GM15510 (cell line): Measurements from ENCODE around the gene TET2.
A peak's percentile ranks its signal among the peaks of the same experiment; 100 is the strongest.

Experiments used
- POLR2A ChIP-seq: IDR thresholded peaks from 3 replicates; pipeline ENCODE4 v1.6.1; 2011; ENCODE audit warnings: borderline replicate concordance; ENCODE audit not compliant: insufficient read length; ENCODE audit errors: extremely low read depth

TET2 gene

DNA sequence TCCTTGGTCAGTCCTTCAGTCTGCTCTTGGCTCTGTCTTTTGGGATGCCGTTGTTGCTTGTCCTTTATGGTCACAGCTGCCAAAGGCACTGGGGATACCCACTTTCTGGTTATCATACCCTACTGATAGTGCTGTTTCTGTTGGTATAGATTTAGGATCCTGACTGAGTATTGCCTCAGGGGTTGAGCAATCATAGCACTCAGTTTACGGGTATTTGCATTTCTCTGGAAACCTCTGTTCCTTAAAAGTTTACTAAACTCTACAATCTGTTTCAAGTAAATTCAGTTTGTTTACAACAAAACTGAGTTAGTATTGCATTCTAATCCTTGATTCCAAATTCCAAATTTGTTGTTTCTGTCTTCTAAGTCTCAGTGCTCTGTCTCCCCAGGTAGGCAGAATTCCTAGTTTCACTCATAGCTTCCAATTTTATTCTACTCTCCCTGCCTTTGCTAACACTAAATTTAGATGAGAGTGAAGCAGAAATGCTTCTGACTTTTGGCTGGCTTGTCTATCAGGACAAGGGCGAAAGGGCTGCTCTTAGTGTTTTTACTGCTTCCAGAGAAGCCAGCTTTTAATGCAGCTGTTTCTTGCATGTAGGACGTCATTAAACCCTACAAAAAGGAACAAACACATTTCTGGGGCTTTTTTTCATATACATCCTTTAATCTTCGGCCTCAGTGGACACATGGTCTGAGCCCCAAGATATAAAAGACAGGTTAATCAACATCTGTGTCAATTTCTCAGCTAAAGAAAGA is 17.2 kb upstream of the TET2 start:
- no peak for TF ChIP-seq POLR2A

GRCh38 chr4:105130945-105131344 is 15.7 kb upstream of the TET2 start:
- TF ChIP-seq POLR2A: no peak

DNA sequence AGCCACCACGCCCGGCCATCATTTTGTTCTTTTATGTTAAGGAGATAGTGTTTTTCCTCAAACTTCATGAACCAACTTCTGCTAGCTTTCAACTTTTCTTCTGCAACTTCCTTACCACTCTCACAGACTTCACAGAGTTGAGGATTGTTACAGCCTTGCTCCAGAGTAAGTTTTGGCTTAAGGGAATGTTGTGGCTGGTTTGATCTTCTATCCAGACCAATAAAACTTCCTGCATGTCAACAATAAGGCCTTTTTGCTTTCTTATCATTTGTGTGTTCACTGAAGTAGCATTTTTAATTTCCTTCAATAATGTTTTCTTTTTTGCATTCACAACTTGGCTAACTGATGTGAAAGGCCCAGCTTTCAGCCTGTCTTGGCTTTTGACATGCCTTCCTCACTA is 12.7 kb upstream of the TET2 start:
- no peak for TF ChIP-seq POLR2A

- no peak for TF ChIP-seq POLR2A
Observed at GRCh38 chr4:105135785-105136184, 10.9 kb upstream of the TET2 start.

- no peak for TF ChIP-seq POLR2A
Observed at GRCh38 chr4:105137121-105137875, 9.4 kb upstream of the TET2 start.

DNA sequence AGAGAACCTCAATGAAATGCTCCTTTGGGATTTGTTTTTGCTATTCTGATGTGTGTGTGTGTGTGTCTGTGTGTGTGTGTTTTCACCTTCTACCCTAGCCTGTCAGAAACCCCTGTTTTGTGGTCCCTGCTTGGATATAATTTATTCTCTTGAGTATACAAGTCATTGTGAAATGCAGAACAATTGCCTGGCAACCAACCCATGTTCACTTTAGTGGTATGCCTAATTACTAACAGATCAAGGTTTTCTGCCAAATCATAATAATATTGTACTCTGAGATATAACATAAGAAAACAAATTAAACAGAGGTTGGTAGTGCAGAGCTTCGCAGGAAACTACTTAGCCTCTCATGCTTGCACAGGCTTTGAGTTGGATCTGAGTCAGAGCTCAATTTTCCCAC is 7.0 kb upstream of the TET2 start:
- TF ChIP-seq POLR2A: no peak

DNA sequence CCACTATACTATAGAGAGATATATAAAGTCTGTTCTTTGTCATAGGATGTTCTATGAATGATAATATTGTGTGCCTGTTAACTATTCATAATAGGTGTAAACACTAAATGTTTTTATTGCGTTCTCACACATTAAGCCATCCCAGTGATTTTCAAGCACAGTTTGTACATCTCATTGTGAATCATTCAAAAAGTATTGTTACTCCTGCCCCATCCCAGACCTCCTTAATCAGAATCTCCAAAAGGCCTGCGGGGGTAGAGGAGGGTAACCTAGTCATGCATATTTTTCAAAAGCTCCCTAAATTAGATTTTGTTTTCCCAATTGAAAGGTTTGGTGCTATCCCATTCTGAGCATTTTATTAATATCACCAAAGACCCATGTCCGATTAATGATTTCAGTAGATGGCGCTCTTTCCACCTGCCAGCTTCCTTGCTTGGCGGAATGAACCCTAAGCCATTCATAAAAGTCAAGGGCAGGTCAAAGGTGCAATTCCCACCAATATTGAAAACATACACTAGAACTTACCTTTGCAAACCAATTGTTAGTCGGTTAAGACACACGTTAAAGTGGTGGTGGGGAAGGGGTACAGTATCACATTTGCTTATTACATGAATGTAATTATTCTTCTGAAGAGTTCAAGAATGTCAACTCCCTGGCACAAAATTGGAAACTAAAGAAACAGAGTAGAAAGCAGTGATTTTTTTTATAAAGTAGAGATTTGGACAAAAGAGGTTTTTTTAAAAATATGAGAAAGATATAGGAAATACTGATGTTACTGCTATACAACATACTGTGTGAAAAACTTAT is 5.8 kb upstream of the TET2 start:
- no peak for TF ChIP-seq POLR2A

GRCh38 chr4:105145156-105145902 is 1.3 kb upstream of the TET2 start:
- no peak for TF ChIP-seq POLR2A

DNA sequence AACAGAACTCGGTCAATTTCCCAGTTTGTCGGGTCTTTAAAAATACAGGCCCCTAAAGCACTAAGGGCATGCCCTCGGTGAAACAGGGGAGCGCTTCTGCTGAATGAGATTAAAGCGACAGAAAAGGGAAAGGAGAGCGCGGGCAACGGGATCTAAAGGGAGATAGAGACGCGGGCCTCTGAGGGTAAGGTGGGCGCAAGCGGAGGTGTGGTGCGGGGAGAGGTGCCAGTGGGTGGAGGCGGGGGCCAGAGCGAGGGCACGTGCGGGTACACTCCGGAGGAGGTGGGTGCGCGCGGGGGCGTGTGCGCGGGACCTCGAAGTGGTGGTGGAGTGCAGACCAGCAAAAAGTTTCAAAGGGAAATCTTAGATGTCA is 787 bp upstream of the TET2 start:
- TF ChIP-seq POLR2A: no peak

- TF ChIP-seq POLR2A: no peak
Observed at GRCh38 chr4:105147016-105147552, 408 bp downstream of the TET2 start.

GRCh38 chr4:105147553-105148161 is 981 bp downstream of the TET2 start:
- TF ChIP-seq POLR2A: peak; percentile 19

GRCh38 chr4:105148356-105148755 is 1.7 kb downstream of the TET2 start:
- TF ChIP-seq POLR2A: no peak

DNA sequence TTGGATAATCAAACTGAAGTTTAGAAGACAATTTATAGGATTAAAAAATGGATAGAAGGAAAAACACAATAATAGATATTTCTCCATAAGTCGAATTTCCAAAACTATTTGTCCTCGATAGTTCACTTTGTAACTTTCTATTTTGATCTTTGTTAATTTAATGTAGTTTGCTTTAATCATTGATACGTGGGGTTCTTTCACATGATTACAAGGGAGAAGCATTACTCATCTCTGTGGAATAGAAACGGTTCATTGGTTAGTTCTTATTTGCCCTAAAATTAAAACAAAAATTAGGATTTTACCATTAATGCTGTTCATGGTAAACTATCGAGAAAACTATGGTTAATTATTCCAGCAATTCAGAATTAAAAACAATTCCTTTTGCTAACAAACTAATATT is 2.1 kb downstream of the TET2 start:
- TF ChIP-seq POLR2A: no peak

DNA sequence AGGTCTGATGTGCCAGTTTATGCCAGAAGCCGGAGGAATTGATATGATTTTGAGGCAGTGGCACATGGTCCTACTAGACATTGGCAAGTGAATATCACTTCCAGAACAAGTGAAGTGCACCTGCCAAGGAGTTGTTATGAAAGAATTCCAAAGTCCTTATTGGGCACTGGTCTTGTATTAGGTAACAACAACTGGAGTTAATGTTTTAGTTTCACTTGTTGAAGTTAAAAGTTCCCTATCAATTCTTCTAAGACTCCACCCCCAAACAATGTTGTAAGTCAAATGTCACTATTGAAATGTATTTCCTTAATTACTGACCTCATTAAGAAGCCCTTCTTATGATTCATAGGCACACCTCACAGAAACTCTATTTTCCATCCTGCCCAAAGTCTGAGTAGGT is 3.1 kb downstream of the TET2 start:
- TF ChIP-seq POLR2A: no peak
